COR-L47 (cell line): ENCODE data around the gene ZBED1.
"Not testable (repeated sequence)": the region's sequence is repeated elsewhere in the genome, so short reads cannot be mapped to it uniquely, and the experiment has no call there.

Experiments used
- DNase-seq: peaks from one replicate; lab custom pipeline; 2025; lab: John Stamatoyannopoulos, UW

The ZBED1 gene

DNA sequence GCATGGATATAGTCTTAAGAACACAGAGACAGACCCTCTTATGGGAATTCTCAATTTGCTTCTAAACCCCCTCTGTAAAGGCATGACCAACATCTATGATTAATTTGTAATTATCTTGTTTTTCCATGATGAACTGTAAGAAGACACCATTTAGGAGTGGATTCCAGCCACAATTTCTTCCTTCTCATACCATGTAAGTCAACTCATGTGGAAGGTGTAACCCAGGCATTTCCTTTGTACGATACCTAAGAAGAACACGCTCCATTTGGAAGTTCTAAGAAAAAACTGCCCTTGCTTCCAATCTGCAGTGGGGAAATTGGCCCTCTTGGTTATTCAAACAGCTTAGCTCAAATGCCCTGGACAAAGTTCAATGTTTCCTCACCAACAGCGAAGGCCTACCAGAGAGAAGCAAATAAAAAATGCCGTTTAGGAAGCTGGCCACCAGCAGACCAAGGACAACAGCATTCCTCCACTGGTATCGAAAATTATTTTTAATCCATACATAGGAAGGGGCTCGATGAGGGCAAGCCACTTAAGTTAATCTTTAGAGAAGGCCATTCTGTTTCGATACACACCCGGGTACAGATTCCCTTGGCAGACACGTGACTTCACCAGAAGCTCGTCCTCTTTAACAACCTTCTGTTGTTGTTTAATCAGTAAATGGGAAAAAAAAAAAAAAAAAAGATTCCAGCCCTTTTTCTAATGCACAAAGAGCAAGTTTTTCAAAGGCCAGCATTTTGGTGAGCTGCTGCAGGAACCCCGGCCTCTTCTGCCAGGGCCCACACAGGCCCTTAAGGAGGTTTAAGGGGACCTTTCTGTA is 2.6 kb downstream of the ZBED1 start:
- no peak for DNase-seq

DNA sequence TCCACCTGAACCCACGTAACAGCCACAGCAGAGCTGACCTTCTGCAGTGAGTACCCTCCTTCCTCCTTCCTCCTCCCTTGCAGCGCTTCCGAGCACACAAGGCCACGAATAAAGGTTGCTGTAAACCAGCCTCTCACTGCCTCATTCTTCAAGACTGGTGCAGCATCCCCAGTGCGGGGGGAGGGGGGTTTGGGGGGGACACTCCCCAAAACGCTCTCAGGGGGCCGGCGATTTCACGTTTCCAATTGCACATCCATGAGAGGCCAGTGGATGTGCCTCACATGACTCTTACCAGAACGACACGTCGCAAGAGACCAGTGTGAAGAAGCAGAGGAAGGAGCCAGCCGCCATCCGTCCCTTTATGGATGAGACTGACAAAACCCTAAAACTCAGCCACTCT is 5.2 kb downstream of the ZBED1 start:
- no peak for DNase-seq

DNA sequence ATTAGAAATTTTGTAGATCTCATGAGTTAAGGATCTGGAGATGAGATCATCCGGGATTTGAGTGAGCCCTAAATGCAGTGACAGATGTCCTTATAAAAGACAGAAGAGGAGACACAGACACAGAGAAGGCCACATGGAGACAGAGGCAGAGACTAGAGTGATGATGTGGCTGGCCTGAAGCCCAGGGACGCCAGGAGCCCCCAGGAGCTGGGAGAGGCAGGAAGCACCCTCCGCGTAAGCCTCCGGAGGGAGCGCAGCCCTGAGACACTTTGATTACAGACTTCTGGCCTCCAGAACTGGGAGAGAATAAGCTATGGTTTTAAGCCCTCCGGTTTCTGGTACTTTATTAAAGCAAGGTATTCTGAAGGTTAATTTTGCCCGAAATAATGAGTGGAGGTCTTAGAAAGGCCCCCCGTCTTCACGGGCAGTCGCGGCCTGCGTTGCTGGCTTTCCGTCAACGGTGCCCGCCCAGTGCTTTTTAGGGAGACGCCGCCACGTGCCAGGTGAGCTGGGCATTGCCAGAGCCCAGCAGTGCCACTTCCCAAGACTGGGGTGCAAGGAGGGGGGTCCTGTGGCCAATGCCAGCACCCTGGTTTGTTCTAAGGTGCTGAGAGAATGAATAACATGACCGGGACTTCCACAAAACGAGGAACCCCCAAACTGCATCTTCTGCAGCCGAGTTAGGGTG is 8.1 kb downstream of the ZBED1 start:
- no peak for DNase-seq

- DNase-seq = no peak
These were observed 10.1 kb downstream of the ZBED1 start for GRCh38 chrX:2490634-2491033.

DNA sequence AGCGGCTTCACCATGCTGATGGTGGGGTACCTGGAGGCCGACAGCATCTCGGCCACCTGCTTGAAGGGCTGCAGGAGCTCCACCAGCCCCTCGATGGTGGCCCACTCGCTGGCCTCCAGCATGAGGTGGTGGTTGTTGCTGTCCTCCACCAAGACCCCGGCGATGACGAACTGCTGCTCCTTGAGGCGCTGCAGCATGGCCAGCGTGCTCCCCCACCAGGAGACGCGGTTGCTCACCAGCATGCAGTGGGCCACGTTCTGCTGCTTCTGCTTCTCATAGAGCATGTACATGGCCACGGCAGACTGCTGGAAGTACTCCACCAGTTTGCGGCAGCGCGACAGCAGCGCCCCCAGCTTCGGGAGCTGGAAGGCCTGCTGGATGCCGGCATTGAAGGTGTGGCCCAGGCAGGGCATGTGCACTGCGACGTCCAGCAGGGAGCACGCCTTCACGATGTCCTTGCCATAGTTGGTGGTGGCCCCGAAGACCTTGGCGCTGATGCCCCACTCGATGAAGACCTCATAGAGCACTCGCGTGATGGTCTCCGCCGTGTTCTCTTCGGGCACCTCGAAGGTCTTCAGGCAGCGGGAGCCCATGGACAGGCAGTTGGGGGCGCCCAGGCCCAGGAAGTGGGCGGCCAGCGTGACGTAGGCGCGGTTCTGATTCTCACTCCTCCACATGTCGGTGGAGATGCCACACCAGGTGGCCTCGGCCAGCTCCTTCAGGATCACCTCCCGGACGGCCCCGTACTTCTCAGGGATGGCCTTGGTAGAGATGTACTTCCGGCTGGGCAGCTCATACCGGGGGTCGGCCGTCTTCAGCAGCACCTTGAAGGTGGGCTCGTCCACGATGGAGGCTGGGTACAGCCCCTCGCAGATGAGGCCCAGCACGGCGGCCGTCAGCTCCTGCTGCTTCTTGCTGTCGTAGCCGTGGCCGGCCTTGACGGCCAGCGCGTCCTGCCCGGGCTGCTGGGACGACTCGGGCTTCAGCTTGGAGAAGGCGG is 11.0 kb downstream of the ZBED1 start:
- DNase-seq = no peak

DNA sequence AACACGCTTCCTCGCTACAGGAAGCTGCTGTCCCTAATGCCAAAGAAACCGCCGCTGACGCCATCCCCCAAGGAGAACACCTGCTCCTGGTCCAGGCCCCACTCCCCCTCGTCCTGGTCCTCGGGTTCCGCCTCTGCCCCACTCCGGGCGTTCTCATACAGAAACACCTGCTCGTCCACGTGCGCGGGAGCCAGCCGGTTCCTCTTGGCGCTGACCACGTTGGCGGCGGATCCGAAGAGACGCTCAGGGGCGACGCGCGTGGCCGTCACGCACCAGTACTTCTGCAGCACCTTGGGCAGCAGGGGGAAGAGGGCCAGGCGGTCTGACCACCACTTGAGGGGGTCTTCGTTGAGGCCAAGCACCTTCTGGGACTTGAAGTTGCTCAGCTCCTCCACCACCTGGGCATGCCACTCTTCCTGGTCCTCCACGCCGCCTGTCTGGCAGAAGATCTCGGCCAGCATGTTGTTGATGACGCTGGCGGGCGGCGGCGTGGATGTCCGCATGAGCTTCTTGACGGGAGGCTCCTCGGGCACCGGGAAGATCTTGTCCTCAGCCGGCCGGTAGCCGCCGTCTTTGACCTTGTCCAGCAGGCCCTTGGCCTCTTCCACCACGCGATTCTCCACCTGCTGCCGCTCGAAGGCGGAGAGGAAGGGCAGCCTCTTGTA is 12.0 kb downstream of the ZBED1 start:
- no peak for DNase-seq

GRCh38 chrX:2487366-2487765 is 13.4 kb downstream of the ZBED1 start:
- DNase-seq = no peak

DNA sequence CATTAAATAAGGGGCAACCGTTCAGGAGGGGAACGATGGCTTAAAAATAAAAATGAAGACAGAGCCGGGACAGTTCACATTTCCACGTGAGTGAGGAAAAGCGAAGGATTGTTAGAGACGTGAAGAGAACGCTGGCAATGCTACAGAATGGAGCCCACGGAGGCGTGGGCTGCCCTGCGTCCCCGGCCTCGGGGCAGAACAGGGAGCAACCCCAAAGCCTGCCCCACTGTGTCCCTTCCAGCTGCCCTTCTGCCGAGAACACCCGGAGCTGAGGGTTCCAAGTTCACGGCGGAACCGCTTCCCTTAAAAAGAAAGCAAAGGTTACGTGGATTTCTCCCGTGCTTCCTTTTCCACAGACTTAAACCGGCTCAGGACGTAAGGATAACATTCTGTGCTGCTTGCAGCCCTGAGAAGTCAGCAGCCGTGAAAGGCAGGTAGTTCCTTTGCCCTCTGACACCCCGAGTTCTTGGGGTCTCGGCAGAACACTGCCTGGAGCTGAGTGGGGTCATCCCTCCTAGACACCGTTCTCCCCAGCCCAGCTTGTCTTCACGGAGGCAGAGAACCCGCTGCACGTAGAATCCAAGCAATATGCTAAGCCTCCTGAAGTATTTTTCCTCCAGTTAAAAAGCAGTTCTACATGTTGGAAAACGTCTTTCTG is 14.2 kb downstream of the ZBED1 start:
- no peak for DNase-seq

- DNase-seq = no peak
These were observed 14.9 kb downstream of the ZBED1 start for GRCh38 chrX:2485789-2486345.

- no peak for DNase-seq
These were observed 15.8 kb downstream of the ZBED1 start for GRCh38 chrX:2484721-2485648.

- DNase-seq = no peak
These were observed 16.5 kb downstream of the ZBED1 start for GRCh38 chrX:2484256-2484655.

DNA sequence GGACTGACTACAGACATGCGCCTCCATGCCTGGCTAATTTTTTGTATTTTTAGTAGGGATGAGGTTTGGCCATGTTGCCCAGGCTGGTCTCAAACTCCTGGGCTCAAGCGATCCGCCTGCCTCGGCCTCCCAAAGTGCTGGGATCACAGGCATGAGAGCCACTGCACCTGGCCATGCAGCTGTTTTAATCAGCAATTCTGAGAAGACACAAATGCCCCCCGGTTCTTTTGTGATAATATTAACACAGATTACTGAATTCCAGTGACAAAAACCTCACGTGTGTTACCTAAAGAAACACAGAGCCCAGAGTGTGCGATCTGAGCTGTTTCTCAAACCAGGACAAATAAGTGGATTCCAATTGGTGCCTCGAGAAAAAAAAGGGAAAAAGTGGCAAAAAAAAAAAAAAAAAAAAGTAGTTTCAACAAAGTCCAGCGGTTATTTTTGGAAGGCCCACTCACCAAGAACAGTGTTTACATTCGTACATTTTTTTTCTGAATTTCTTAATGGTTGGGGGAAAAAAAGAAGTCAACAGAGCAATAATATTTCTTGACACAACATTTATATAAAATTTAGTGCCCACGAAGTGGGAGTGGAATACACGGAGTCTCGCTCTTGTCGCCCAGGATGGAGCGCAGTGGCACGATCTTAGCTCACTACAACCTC is 17.2 kb downstream of the ZBED1 start:
- DNase-seq = no peak

- not testable (repeated sequence) for DNase-seq
These were observed 19.2 kb downstream of the ZBED1 start for GRCh38 chrX:2481597-2481996.

DNA sequence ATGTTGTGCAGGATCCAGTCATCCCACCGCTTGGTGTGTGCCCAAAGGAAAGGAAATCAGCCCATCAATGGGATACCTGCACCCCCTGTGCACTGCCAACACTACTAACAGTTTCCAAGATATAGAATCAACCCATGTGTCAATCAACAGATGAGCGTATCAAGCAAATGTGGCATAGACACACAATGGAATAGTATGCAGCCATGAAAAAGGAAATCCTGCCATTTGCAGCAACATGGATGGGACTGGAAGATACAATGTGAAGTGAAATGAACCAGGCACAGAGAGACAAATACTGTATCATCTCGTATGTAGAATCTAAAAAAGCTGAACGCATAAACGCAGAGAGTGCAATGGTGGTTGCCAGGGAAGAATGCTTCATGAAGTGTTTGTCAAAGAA is 20.8 kb downstream of the ZBED1 start:
- not testable (repeated sequence) for DNase-seq

DNA sequence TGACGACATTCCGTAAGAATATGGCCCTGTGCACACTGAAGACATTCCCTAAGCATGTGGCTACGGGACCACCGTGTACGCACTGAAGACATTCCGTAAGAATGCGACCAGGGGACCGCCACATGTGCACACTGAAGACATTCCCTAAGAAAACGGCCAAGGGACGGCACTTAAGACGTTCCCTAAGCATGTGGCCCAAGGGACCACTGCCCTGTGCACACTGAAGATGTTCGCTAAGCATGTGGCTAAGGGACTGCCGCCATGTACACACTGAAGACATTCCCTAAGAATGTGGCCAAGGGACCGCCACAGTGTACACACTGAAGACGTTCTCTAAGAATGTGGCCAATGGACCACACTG is 21.4 kb downstream of the ZBED1 start:
- no peak for DNase-seq

DNA sequence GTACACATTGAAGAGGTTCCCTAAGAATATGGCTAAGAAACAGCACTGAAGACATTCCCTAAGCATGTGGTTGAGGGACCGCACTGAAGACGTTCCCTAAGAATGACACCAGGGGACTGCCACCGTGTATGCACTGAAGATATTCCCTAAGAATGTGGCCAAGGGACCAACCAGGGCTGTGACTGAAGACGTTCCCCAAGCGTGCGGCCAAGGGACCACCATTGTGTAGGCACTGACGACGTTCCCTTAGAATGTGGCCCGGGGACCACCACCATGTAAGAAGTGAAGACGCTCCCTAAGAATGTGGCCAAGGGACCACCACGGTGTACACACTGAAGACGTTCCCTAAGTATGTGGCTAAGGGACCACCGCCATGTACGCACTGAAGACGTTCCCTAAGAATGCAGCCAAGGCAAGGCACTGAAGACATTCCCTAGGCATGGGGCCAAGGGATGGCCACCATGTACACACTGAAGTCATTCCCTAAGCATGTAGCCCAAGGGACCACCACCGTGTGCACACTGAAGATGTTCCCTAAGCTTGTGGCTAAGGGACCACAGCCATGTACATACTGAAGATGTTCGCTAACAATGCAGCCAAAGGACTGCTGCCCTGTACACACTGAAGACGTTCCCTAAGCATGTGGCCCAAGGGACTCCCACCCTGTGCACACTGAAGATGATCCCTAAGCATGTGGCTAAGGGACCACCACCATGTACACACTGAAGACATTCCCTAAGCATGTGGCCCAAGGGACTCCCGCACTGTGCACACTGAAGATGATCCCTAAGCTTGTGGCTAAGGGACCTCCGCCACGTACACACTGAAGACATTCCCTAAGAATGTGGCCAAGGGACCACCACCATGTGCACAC is 22.0 kb downstream of the ZBED1 start:
- DNase-seq = no peak

- DNase-seq = not testable (repeated sequence)
These were observed 23.5 kb downstream of the ZBED1 start for GRCh38 chrX:2477313-2477712.

DNA sequence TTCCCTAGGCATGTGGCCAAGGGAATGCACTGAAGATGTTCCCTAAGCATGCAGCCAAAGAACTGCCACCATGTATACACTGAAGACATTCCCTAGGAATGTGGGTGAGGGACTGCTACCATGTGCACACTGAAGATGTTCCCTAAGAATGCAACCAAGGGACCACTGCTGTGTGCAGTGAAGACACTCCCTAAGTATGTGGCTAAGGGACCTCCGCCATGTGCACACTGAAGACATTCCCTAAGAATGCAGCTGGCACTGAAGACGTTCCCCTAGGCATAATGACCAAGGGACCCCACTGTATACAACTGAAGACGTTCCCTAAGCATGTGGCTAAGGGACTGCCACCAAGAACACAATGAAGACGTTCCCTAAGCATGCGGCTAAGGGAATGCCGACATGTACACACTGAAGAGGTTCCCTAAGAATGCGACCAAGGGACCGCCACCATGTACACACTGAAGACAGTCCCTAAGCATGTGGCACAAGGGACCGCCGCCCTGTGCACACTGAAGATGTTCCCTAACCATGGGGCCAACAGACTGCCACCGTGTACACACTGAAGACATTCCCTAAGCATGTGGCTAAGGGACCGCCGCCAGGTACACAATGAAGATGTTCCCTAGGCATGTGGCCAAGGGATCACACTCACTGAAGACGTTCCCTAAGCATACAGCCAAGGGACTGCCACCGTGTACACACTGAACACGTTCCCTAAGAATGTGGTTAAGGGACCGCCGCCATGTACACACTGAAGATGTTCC is 25.6 kb downstream of the ZBED1 start:
- no peak for DNase-seq
